ENCODE results near the gene ASIC4. TPM values are rescaled to one million over a fixed set of nuclear protein-coding genes. Genes with fewer than 3 reads are reported as not detected.
A peak's percentile ranks its signal among the peaks of the same experiment; 100 is the strongest.

ASIC4 gene
- total RNA-seq, 1 donor from 2014 or later = 1.6 TPM

- peaks cover 36% of the 10 kb centered on the region for H3K27me3 Mint-ChIP-seq (ENCODE audit: unreplicated experiment)
- H3K9me3 Mint-ChIP-seq (ENCODE audit: unreplicated experiment) = no peaks in the 10 kb centered on the region
- H3K4me1 Mint-ChIP-seq (ENCODE audit: unreplicated experiment) = peaks cover 53% of the 10 kb centered on the region
- no peaks in the 10 kb centered on the region for H3K36me3 Mint-ChIP-seq (ENCODE audit: low read depth, unreplicated experiment)
- no peak overlapping the region for H3K27ac Mint-ChIP-seq (ENCODE audit: unreplicated experiment)
- peak; percentile 62 for TF ChIP-seq CTCF (IDR thresholded peaks at IDR 0.05; ENCODE audit: unreplicated experiment)
- peak; percentile 67 for DNase-seq (ENCODE audit: low spot score)
- no peak overlapping the region for H3K4me3 Mint-ChIP-seq (ENCODE audit: unreplicated experiment)
Measured at GRCh38 chr2:219521066-219521880, 7.0 kb downstream of the ASIC4 start.

GRCh38 chr2:219522111-219523030, 8.1 kb downstream of the ASIC4 start:
- no peak overlapping the region for H3K27ac Mint-ChIP-seq (ENCODE audit: unreplicated experiment)
- H3K36me3 Mint-ChIP-seq (ENCODE audit: low read depth, unreplicated experiment) = no peaks in the 10 kb centered on the region
- no peak overlapping the region for H3K4me3 Mint-ChIP-seq (ENCODE audit: unreplicated experiment)
- no peak for TF ChIP-seq CTCF (IDR thresholded peaks at IDR 0.05; ENCODE audit: unreplicated experiment)
- no peaks in the 10 kb centered on the region for H3K9me3 Mint-ChIP-seq (ENCODE audit: unreplicated experiment)
- H3K4me1 Mint-ChIP-seq (ENCODE audit: unreplicated experiment) = peaks cover 45% of the 10 kb centered on the region
- H3K27me3 Mint-ChIP-seq (ENCODE audit: unreplicated experiment) = peaks cover 37% of the 10 kb centered on the region
- peak; percentile 49 for DNase-seq (ENCODE audit: low spot score)

- Mint-ChIP-seq H3K27ac (ENCODE audit: unreplicated experiment) (no peak overlapping the region), H3K4me1 (ENCODE audit: unreplicated experiment) (peaks cover 37% of the 10 kb centered on the region), H3K9me3 (ENCODE audit: unreplicated experiment) (no peaks in the 10 kb centered on the region), H3K4me3 (ENCODE audit: unreplicated experiment) (no peak overlapping the region), H3K27me3 (ENCODE audit: unreplicated experiment) (peaks cover 30% of the 10 kb centered on the region), H3K36me3 (ENCODE audit: low read depth, unreplicated experiment) (no peaks in the 10 kb centered on the region)
- DNase-seq (ENCODE audit: low spot score) = no peak
- TF ChIP-seq CTCF (IDR thresholded peaks at IDR 0.05; ENCODE audit: unreplicated experiment) = peak; percentile 27
Measured at GRCh38 chr2:219523031-219523671, 8.9 kb downstream of the ASIC4 start.

GRCh38 chr2:219524817-219525216, 10.5 kb downstream of the ASIC4 start:
- H3K4me1 Mint-ChIP-seq (ENCODE audit: unreplicated experiment) = peaks cover 37% of the 10 kb centered on the region
- H3K27me3 Mint-ChIP-seq (ENCODE audit: unreplicated experiment) = peaks cover 29% of the 10 kb centered on the region
- no peak for TF ChIP-seq CTCF (IDR thresholded peaks at IDR 0.05; ENCODE audit: unreplicated experiment)
- no peaks in the 10 kb centered on the region for H3K9me3 Mint-ChIP-seq (ENCODE audit: unreplicated experiment)
- peak overlapping the region; percentile 33 for H3K4me3 Mint-ChIP-seq (ENCODE audit: unreplicated experiment)
- no peak overlapping the region for H3K27ac Mint-ChIP-seq (ENCODE audit: unreplicated experiment)
- no peak for DNase-seq (ENCODE audit: low spot score)
- no peaks in the 10 kb centered on the region for H3K36me3 Mint-ChIP-seq (ENCODE audit: low read depth, unreplicated experiment)
